Naive thymus-derived CD4-positive, alpha-beta T cell (primary cell): Measurements from ENCODE around the gene KAZALD1. TPM values are rescaled to one million over a fixed set of nuclear protein-coding genes. Genes with fewer than 3 reads are reported as not detected.

Experiments used
- ATAC-seq: fragments of 150-1000 bp; cut with Tn5 transposase; 2 replicates; pipeline ENCODE4 v1.10.0; 2021; ENCODE audit warnings: mild to moderate bottlenecking, moderate library complexity
- CTCF ChIA-PET: fragments of 350-600 bp; sonication (Branson Sonifier 250); formaldehyde crosslinking; loops from one replicate; lab custom pipeline; 2021; ENCODE audit warnings: antibody characterized with exemption; lab: Charles Lee
- POLR2A ChIA-PET: fragments of 350-600 bp; sonication (Branson Sonifier 250); formaldehyde crosslinking; loops from one replicate; lab custom pipeline; 2021; ENCODE audit warnings: antibody characterized with exemption, inconsistent platforms; lab: Charles Lee
- DNase-seq, 9 donors: peaks; one replicate each; pipeline versions ENCODE4 v3.0.0 to v3.0.0-alpha.2; 2020 to 2022; ENCODE audit warnings: mixed read lengths in 1 of 9
- H3K27ac ChIP-seq: one replicate; pipeline ENCODE4 v1.7.0; 2013; ENCODE audit warnings: mild to moderate bottlenecking, low read depth, low read length, moderate library complexity
- H3K27me3 ChIP-seq, 2 donors: one replicate each; pipeline ENCODE4 v1.7.0; 2013; ENCODE audit warnings: low read length in 2 of 2, mild to moderate bottlenecking in 2 of 2, moderate library complexity in 2 of 2; ENCODE audit not compliant: control insufficient read depth in 2 of 2, insufficient read depth in 2 of 2
- H3K36me3 ChIP-seq, 3 experiments: 1 replicate in 2 of 3; 2 replicates in 1 of 3; pipeline ENCODE4 v1.7.0; 2013; ENCODE audit warnings: low read length in 3 of 3, mild to moderate bottlenecking in 3 of 3, moderate library complexity in 1 of 3; ENCODE audit not compliant: insufficient read depth in 3 of 3, control insufficient read depth in 2 of 3
- H3K4me1 ChIP-seq, 2 donors: one replicate each; pipeline ENCODE4 v1.7.0; 2013; ENCODE audit warnings: low read length in 2 of 2, mild to moderate bottlenecking in 2 of 2, moderate library complexity in 1 of 2; ENCODE audit not compliant: control insufficient read depth in 2 of 2, insufficient read depth in 2 of 2
- H3K4me3 ChIP-seq: 2 replicates; pipeline ENCODE4 v1.7.0; 2013; ENCODE audit warnings: mild to moderate bottlenecking, low read length
- H3K9me3 ChIP-seq, 3 experiments: 1 replicate in 2 of 3; 2 replicates in 1 of 3; pipeline ENCODE4 v1.7.0; 2013; ENCODE audit warnings: low read length in 3 of 3; ENCODE audit not compliant: control insufficient read depth in 2 of 3
- H3K27ac Mint-ChIP-seq, 9 donors: one replicate each; pipeline ENCODE4 v1.8.0; 2020 to 2022; ENCODE audit warnings: mixed read lengths in 9 of 9, mild to moderate bottlenecking in 8 of 9, moderate library complexity in 5 of 9, inconsistent platforms in 2 of 9
- H3K27me3 Mint-ChIP-seq, 5 donors: one replicate each; pipeline ENCODE4 v1.8.0; 2021 to 2022; ENCODE audit warnings: mixed read lengths in 5 of 5, mild to moderate bottlenecking in 1 of 5
- H3K36me3 Mint-ChIP-seq, 5 donors: one replicate each; pipeline ENCODE4 v1.8.0; 2020 to 2022; ENCODE audit warnings: mixed read lengths in 5 of 5, mild to moderate bottlenecking in 3 of 5, inconsistent platforms in 1 of 5
- H3K4me1 Mint-ChIP-seq, 7 donors: one replicate each; pipeline ENCODE4 v1.8.0; 2020 to 2022; ENCODE audit warnings: mixed read lengths in 7 of 7, mild to moderate bottlenecking in 3 of 7, inconsistent platforms in 1 of 7
- H3K4me3 Mint-ChIP-seq, 10 donors: one replicate each; pipeline ENCODE4 v1.8.0; 2020 to 2022; ENCODE audit warnings: mild to moderate bottlenecking in 10 of 10, mixed read lengths in 10 of 10, moderate library complexity in 6 of 10, inconsistent platforms in 2 of 10
- H3K9me3 Mint-ChIP-seq, 11 donors: one replicate each; pipeline ENCODE4 v1.8.0; 2020 to 2022; ENCODE audit warnings: mixed read lengths in 11 of 11, mild to moderate bottlenecking in 4 of 11, inconsistent platforms in 1 of 11, moderate library complexity in 1 of 11
- intact Hi-C, 2 donors: fragments of 100-400 bp; cut with micrococcal nuclease; formaldehyde crosslinking; loops; one replicate each; pipeline ENCODE4 v1.15.1; 2023
- polyA plus RNA-seq, 2 donors: library from polyadenylated mRNA; unstranded; fragments of 300-500 nt; fragmentation: Illumina TruSeq; gene quantifications; one replicate each; pipeline ENCODE4 v1.2.3, GENCODE V29; 2021
- total RNA-seq, 6 experiments: library from RNA in 5 of 6; stranded (reverse) in 5 of 6; gene quantifications; 1 replicate in 5 of 6; 2 replicates in 1 of 6; pipeline ENCODE4 v1.2.3 and lab custom pipeline; 2021 to 2026

Gene KAZALD1
- total and polyA plus RNA-seq, 7 experiments from 2014 or later, result 0.22 to 1.5 (median 0.29) TPM; not detected in 4

DNA sequence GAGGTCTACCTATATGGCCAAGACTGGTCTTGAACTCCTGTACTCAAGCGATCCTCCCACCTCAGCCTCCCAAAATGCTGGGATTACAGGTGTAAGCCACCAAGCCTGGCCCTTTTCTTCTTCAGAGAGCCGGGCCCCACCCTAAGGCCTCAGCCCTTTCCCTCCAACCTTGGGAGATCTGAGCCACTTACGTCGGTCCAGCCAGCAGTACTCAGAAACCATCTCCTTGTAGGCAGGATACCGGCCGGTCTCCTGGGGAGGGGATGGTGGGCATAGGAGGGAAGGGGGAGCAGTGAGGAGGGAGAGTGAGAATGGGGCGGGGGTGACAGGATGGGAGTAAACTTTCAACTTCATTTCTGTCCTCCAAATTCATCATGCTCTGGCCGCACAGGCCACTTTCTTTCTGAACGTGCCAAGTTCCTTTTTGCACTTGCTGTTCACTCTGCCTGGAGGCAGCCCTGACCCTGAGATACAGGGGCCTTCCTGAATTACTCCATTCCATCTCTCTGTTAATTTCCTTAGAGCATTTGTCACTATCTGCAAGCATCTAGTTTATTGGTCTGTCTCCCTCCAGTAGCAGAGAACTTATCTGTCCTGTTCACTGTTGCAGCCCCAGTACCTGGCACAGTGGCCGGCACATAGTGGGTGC lies 41.2 kb upstream of the KAZALD1 start:
- H3K27ac Mint-ChIP-seq, result no peak overlapping the region
- no peak overlapping the region for H3K4me3 Mint-ChIP-seq
- Histone ChIP-seq H3K4me3 (no peak overlapping the region), H3K27me3 (peaks cover 0 to 2% of the 10 kb centered on the region in 2 donors), H3K4me1 (no peaks in the 10 kb centered on the region), H3K9me3 (no peaks in the 10 kb centered on the region), H3K36me3 (no peaks in the 10 kb centered on the region), H3K27ac (no peak overlapping the region)
- no peaks in the 10 kb centered on the region for H3K36me3 Mint-ChIP-seq
- no peak for DNase-seq
- POLR2A ChIA-PET, result no interaction called here
- no peak for ATAC-seq
- intact Hi-C loops, result no loop called here
- no peaks in the 10 kb centered on the region for H3K9me3 Mint-ChIP-seq
- CTCF ChIA-PET, result interaction anchor here (0.6 to 2.4 kb wide), 3 partner anchors 11 to 676 kb away, joined by 4 to 12 read pairs (median 4); partner anchors contain the start of genes PDZD7 and SFXN3
- peaks cover 36 to 46% (median 43%) of the 10 kb centered on the region in 5 donors for H3K27me3 Mint-ChIP-seq
- H3K4me1 Mint-ChIP-seq, result peaks cover 0 to 10% (median 4%) of the 10 kb centered on the region in 7 donors

DNA sequence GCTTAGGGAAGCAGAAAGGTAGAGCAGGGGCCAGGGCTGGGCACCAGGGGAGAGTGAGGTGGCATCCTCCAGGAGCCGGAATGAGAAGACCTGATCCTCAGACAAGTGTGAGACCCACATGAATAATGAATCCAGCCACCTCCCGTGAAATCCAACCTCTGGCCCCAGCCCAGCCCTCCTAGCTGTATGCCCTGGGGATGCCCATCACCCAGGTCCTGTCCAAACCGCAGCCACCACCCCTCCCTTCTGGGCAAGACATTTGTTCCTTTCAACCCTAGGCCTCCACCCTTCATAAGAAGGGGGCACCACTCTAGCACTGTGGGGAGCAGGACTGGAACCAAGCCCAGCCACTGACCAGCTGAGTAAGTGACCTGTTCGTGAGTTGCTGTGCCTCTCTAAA lies 40.5 kb upstream of the KAZALD1 start:
- H3K36me3 ChIP-seq, result no peaks in the 10 kb centered on the region
- peaks cover 0 to 2% of the 10 kb centered on the region in 2 donors for H3K27me3 ChIP-seq
- H3K9me3 Mint-ChIP-seq, result no peaks in the 10 kb centered on the region
- no peak overlapping the region for H3K27ac Mint-ChIP-seq
- ChIA-PET CTCF (no interaction called here), POLR2A (no interaction called here)
- no peak for DNase-seq
- no peak overlapping the region for H3K27ac ChIP-seq
- no peaks in the 10 kb centered on the region for H3K36me3 Mint-ChIP-seq
- no peaks in the 10 kb centered on the region for H3K4me1 ChIP-seq
- no peak overlapping the region for H3K4me3 Mint-ChIP-seq
- peaks cover 0 to 10% (median 4%) of the 10 kb centered on the region in 7 donors for H3K4me1 Mint-ChIP-seq
- H3K9me3 ChIP-seq, result no peaks in the 10 kb centered on the region
- ATAC-seq, result no peak
- no peak overlapping the region for H3K4me3 ChIP-seq
- intact Hi-C loops, result no loop called here
- H3K27me3 Mint-ChIP-seq, result peaks cover 32 to 43% (median 39%) of the 10 kb centered on the region in 5 donors

DNA sequence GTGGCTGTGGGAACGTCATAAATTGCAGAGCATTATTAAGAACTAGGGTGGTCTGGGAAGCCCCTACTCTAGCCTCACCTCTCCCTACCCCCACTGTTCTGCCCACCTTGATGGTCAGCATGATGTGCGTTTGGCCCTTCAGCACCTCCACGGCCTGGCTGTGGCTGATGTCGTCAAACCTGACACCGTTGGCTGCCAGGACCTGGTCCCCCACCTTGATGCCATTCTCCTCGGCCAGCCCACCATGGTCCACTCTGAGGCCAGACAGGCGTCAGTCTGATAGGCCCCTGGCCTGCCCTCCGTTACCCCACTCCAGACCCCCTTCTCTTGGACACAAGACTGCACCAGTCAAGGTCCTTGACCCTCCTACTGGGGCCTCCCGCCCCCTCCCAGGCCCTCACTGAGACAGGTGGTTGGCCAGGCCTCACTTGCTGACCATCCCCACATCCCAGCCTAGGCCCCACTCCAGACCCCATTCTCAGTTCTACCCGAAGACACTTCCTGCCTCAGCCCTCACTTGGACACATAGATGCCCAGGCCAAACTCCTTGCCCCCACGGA lies 40.0 kb upstream of the KAZALD1 start:
- ChIA-PET POLR2A (no interaction called here), CTCF (no interaction called here)
- Histone ChIP-seq H3K4me1 (no peaks in the 10 kb centered on the region), H3K27me3 (peaks cover 0 to 2% of the 10 kb centered on the region in 2 donors), H3K27ac (no peak overlapping the region), H3K9me3 (no peaks in the 10 kb centered on the region), H3K4me3 (no peak overlapping the region), H3K36me3 (no peaks in the 10 kb centered on the region)
- peaks cover 0 to 10% (median 4%) of the 10 kb centered on the region in 7 donors for H3K4me1 Mint-ChIP-seq
- ATAC-seq, result no peak
- no peaks in the 10 kb centered on the region for H3K9me3 Mint-ChIP-seq
- H3K4me3 Mint-ChIP-seq, result no peak overlapping the region
- intact Hi-C loops, result no loop called here
- H3K36me3 Mint-ChIP-seq, result no peaks in the 10 kb centered on the region
- no peak for DNase-seq
- H3K27me3 Mint-ChIP-seq, result peaks cover 26 to 37% (median 35%) of the 10 kb centered on the region in 5 donors
- no peak overlapping the region for H3K27ac Mint-ChIP-seq

DNA sequence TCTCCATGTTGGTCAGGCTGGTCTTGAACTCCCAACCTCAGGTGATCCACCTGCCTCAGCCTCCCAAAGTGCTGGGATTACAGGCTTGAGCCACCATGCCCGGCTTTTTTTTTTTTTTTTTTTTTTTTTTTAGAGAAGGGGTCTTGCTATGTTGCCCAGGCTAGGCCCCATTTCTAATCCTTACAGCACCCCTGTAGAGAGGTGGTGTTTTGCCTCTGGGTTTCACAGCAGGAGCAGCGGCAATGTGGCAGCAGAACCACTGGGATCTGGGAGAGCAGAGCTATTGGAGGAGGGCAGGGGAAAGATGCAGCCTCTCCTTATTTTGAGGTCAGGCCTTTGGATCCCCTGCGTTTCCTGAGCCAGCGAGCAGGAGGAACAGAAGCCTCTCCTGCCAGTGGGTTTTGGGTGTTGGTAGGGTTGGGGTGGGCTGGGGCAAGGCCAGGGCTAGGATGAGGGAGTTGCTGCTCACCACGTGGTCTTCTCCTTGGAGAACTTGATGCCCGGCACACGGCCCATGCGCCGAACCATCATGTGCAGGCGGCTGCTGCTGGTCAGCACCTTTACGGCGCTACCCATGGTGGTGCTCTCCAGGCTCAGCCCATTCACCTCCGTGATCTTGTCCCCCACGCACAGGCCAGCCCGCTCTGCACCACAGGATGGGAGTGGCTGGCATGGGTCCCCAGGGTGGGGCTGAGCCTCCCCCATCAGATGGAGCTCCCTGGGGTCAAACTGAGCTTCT lies 38.7 kb upstream of the KAZALD1 start:
- Mint-ChIP-seq H3K27me3 (peaks cover 17 to 29% (median 22%) of the 10 kb centered on the region in 5 donors), H3K4me1 (peaks cover 0 to 10% (median 4%) of the 10 kb centered on the region in 7 donors), H3K4me3 (no peak overlapping the region), H3K9me3 (no peaks in the 10 kb centered on the region), H3K27ac (no peak overlapping the region), H3K36me3 (no peaks in the 10 kb centered on the region)
- POLR2A ChIA-PET, result interaction anchor here (0.9 kb wide), 1 partner anchor 29 kb away, joined by 3 read pairs; no protein-coding TSS in a partner anchor
- no peaks in the 10 kb centered on the region for H3K9me3 ChIP-seq
- H3K4me1 ChIP-seq, result no peaks in the 10 kb centered on the region
- intact Hi-C loops, result no loop called here
- H3K27ac ChIP-seq, result no peak overlapping the region
- no peaks in the 10 kb centered on the region for H3K27me3 ChIP-seq
- DNase-seq, result no peak
- H3K4me3 ChIP-seq, result no peak overlapping the region
- CTCF ChIA-PET, result no interaction called here
- no peaks in the 10 kb centered on the region for H3K36me3 ChIP-seq
- no peak for ATAC-seq

DNA sequence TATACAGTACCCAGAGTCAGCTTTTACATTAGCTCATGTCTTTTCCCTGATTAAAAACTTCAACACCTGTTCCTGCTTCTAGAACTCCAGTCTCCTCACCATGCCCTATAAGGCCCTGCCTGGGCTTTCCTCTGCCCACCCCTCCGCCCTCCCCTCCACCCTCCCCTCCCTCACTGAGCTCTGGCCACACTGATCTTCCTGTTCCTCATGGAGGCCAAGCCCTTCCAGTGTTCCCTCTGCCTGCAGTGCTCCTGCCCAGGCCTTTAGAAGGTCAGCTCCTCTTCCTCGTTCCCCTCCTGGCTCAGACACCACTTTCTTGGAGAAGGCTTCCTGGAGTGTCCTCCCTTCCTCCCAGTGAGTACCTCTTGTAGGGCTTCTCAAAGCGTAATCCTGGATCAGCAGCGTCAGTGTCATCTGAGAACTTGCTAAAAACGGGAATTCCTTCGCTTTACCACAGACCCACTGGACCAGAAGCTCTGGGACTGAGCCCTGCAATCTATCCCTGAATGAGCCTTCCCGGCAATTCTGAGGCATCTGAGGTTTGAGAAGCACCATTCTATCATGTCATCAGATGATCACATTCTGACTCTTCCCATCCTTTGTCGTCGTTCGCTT lies 34.6 kb upstream of the KAZALD1 start:
- H3K4me1 ChIP-seq, result peaks cover 5% of the 10 kb centered on the region in 2 donors
- no peak overlapping the region for H3K4me3 Mint-ChIP-seq
- peaks cover 0 to 6% (median 0%) of the 10 kb centered on the region in 3 experiments for H3K36me3 ChIP-seq
- ChIA-PET POLR2A (no interaction called here), CTCF (no interaction called here)
- intact Hi-C loops, result no loop called here
- H3K9me3 Mint-ChIP-seq, result no peaks in the 10 kb centered on the region
- H3K27ac ChIP-seq, result no peak overlapping the region
- no peak for ATAC-seq
- H3K4me3 ChIP-seq, result no peak overlapping the region
- H3K9me3 ChIP-seq, result no peaks in the 10 kb centered on the region
- peaks cover 0 to 9% (median 2%) of the 10 kb centered on the region in 7 donors for H3K4me1 Mint-ChIP-seq
- peaks cover 0 to 21% (median 0%) of the 10 kb centered on the region in 5 donors for H3K27me3 Mint-ChIP-seq
- H3K27ac Mint-ChIP-seq, result peak overlapping the region in 1 of 9 donors; percentile 37
- no peak for DNase-seq
- H3K36me3 Mint-ChIP-seq, result no peaks in the 10 kb centered on the region
- H3K27me3 ChIP-seq, result no peaks in the 10 kb centered on the region

DNA sequence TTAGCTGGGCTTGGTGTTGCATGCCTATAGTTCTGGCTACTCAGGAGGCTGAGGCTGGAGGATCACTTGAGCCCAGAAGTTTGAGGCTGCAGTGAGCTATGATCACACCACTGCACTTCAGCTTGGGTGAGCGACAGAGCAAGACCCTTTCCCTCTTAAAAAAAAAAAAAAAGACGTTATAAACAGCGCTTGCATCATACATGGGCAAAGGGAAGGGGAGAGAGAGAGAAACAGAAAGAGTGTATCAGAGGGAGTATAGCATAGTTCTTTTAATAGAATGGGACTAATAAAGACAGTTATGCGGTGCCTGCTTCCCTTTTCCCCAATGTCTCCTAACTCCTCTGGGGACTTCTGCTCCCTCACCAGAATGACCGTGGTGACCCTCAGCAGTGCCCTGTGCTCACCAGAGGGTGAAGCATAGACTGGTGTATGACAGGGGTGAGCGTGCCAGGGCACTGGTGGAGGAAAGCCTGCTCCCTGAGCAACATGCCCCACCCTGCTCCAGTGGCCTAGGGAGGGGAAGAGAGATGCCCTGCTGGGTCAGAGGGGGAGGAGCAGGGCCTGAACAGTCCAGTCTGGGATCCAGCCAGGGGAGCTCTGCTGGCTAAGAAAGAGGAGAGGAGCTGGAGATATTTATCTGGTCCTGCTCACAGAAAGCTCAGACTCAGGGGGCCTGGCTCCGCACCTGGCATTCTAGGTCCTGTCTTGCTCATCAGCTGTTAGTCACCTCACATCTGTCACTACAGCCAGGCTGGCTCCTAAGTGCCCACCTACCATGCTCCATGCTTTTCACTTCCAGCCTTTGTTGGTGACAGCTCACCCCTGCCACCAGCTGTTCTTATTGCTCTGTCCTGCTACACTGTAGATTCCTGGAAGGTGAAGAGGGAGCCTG lies 33.1 kb upstream of the KAZALD1 start:
- no peak overlapping the region for H3K4me3 Mint-ChIP-seq
- ATAC-seq, result no peak
- H3K36me3 Mint-ChIP-seq, result no peaks in the 10 kb centered on the region
- no peaks in the 10 kb centered on the region for H3K9me3 Mint-ChIP-seq
- DNase-seq, result no peak
- peaks cover 6 to 20% (median 15%) of the 10 kb centered on the region in 7 donors for H3K4me1 Mint-ChIP-seq
- Histone ChIP-seq H3K27ac (no peak overlapping the region), H3K4me3 (no peak overlapping the region), H3K4me1 (peaks cover 12 to 14% of the 10 kb centered on the region in 2 donors), H3K9me3 (no peaks in the 10 kb centered on the region), H3K36me3 (peaks cover 0 to 6% (median 0%) of the 10 kb centered on the region in 3 experiments), H3K27me3 (no peaks in the 10 kb centered on the region)
- ChIA-PET CTCF (interaction anchor here (1.0 to 1.6 kb wide), 3 partner anchors 10 to 32 kb away, joined by 3 to 5 read pairs (median 3); no protein-coding TSS in a partner anchor), POLR2A (no interaction called here)
- intact Hi-C loops, result no loop called here
- peaks cover 0 to 21% (median 0%) of the 10 kb centered on the region in 5 donors for H3K27me3 Mint-ChIP-seq
- peak overlapping the region in 1 of 9 donors; percentile 34 for H3K27ac Mint-ChIP-seq
